Glomerular endothelial cell (primary cell): ENCODE data around the gene KLHL24. TPM values are rescaled to one million over a fixed set of nuclear protein-coding genes. Genes with fewer than 3 reads are reported as not detected.
"Not testable (repeated sequence)": the region's sequence is repeated elsewhere in the genome, so short reads cannot be mapped to it uniquely, and the experiment has no call there.

Experiments used
- DNase-seq: peaks from one replicate; pipeline ENCODE4 v3.0.0-alpha.2; 2011; ENCODE audit warnings: low read depth, low spot score; ENCODE audit errors: extremely low read depth
- total RNA-seq: library from RNA; depleted of rRNA; stranded (reverse); fragments of >200 nt; gene quantifications from 2 replicates; pipeline ENCODE4 v1.2.3, GENCODE V29; 2015

Gene KLHL24, protein sequence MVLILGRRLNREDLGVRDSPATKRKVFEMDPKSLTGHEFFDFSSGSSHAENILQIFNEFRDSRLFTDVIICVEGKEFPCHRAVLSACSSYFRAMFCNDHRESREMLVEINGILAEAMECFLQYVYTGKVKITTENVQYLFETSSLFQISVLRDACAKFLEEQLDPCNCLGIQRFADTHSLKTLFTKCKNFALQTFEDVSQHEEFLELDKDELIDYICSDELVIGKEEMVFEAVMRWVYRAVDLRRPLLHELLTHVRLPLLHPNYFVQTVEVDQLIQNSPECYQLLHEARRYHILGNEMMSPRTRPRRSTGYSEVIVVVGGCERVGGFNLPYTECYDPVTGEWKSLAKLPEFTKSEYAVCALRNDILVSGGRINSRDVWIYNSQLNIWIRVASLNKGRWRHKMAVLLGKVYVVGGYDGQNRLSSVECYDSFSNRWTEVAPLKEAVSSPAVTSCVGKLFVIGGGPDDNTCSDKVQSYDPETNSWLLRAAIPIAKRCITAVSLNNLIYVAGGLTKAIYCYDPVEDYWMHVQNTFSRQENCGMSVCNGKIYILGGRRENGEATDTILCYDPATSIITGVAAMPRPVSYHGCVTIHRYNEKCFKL
- 53.6 and 78.8 TPM in 2 replicates for total RNA-seq

DNA sequence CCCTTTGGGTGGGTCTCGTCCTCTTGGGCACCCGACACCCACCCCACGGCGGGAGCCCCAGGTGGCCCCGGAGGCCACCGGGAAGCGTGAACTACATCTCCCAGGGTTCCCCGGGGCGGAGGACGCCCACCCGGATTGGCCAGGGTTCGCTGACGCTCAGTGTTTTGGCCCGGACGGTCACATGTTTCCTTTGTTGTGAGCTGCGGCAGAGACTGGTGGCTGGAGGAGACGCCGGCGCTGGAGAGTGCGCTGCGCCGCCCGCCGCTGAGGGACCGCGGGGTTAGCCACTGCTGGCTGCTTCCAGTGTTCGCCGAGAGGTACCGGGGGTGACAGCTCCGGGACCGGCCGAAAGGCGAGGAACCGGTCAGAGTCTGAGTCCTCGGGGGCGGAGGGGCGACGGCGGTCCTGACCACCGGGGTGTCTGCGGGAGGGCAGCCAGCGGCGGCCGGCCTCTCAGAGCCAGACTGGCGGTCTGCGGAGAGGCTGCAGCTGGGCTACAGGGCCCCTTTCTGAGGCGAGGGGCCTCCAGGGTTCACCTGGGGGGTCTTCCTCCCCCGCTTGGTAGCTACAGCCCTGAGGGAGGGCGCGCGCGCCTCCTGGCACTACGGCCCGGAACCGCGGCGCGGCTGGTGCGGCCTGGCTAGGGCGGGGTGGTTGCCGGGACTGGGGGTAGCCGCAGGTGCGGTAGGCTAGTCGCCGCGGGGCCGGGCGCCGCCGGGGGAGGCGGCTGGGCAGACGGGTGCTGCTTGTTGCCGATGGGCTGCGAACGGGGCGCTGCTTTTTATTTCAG, at the start of gene KLHL24:
Gene KLHL24, plus strand, starts transcription at position 193 of the 790 bp plus-strand sequence. CDS start 14,734 bp downstream, outside the sequence.
- peak; percentile 75 for DNase-seq

DNA sequence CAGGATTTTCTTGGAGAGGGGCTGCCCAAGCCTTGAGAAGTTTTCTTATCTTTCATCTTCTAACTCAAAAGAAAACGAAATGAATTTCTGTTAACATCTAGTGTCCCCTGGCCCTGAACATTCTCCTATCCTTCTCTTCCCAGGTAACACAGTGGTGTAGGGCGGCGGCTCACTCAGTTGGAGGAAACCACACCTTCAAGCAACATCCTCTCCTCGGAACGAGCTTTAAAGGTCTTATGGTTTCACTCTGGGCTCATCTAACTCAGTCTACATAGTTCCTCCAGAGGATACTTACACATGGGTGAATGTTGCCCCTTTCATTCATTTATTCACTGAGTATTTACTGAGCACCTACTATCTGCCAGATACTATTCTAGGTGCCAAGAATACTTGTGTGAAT, 48.9 kb upstream of the KLHL24 start:
- no peak for DNase-seq

- no peak for DNase-seq
Observed at GRCh38 chr3:183587336-183587735, 48.1 kb upstream of the KLHL24 start.

DNA sequence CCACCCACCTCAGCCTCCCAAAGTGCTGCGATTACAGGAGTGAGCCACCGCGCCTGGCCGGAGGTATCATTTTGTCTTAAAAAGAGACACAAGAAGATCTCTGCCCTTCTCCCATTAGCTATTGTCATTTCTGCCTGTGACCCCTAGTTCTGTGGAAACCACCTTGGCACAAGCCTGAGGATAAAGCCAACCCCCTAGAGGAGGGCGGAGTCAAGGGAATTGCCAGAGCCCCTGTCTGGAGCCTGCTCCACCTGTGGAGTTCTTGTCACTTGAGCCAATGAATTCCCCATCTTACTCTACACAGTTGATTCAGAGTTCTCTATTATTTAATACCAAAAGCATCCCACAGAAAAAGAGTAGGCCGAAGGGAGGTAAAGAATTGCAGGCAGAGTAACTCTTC, 45.0 kb upstream of the KLHL24 start:
- DNase-seq: no peak

DNA sequence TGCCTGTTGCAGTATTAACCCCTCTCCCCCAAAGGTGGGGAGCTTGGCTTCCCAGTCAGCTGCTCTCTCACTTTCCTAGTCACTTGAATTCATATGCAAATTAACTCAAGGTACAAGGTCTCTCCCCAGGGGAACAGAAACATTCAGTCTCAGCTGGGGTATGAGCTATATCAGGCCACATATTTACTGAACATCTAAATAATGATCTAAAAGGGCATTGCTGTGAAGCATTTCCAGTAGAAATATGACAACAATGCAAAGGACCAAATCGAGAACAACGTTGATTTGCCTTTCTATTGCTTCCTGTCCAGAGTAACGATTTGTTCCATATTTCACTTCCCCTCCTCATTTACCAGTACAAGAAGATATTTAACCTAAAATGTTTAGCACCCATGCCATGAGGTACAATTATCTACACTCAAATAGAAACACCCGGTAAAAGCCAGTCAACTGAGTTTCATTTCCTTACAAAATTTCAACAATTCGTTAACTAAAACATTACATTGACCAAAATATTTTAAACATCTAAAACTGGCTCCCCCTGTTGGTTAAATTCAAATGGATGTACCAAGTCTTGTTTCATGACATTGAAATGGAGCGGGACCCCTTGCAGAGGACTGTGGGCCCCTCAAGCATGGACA, 43.4 kb upstream of the KLHL24 start:
- DNase-seq: no peak

- no peak for DNase-seq
Observed at GRCh38 chr3:183592821-183593220, 42.6 kb upstream of the KLHL24 start.

GRCh38 chr3:183594636-183595035, 40.8 kb upstream of the KLHL24 start:
- no peak for DNase-seq

DNA sequence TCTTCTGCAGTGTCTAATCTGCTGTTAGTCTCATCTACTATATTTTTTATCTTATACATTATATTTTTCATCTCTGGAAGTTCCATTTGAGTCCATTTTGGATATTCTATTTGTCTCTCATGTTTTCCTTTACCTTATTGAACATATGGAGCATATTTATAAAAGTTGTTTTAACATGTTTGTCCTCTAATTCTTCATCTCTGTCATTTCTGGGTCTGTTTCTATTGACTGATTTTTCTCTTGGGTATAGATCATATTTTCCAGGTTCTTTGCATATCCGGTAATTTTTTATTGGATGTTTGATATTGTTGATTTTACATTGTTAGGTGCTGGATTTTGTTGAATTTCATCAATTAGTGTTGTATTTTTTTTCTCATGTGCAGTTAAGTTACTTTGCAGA, 37.5 kb upstream of the KLHL24 start:
- DNase-seq: no peak

GRCh38 chr3:183611326-183611725, 24.1 kb upstream of the KLHL24 start:
- not testable (repeated sequence) for DNase-seq

DNA sequence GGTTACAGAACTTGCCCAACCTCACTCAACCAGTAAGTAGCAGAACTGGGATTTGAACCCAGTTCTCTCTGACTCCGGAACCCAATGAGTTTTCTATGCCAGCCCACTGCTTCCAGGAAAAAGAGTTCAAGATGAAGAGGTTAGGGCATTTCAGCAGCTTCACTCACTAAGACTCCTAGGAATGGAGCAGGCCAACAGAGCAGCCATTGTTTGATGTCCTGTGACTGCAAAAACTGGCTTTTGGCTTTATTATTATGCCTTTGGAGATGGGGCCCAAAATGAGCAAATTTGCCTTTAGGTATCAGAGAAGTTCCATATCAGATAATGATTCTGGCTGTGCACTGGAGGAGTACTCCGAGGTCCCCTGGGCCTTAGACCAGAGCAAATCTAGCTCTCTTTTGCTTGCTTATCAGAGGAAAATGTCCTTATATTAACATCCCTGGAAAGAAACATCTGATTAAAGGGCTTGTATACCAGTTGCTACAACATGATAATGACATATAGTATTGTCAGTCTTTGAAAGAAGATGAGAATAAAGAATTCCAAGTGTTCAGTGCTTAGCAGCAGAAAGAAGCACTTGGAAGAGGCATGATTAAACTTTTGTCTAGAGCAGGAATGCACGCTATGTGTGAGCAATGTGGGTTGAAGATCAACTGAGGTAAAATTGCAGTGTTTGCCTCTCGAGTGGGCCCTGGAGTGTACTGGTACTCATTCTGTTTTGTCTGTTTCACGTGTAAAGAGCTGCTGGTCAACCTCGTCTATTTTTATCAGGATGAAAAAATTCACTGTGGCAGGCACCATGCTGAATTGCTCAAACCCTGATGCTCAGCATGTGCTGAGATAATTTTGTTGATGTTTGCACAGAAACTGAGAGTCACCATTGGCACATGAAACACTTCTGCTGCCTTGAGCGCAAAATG, 21.8 kb upstream of the KLHL24 start:
- DNase-seq: no peak

DNA sequence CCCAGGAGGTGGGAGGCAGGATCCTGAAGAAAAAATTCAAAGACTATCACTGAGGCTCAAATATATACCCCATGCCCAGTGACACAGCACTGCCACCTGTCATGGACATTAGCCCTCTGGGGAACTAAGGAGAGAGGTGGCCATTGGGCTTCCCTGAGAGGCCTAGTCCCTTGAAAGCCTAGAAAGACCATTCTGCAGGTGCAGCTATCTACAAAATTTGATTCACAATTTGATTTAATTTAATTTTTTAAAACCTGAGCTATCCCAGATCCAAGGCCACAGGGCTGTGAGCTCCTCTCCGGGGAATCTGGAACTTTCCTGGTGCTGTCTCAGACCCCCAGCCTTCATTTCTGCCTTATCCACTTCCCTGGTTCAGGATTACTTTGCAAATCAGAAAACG, 16.9 kb upstream of the KLHL24 start:
- DNase-seq: no peak

GRCh38 chr3:183619010-183619409, 16.4 kb upstream of the KLHL24 start:
- no peak for DNase-seq

DNA sequence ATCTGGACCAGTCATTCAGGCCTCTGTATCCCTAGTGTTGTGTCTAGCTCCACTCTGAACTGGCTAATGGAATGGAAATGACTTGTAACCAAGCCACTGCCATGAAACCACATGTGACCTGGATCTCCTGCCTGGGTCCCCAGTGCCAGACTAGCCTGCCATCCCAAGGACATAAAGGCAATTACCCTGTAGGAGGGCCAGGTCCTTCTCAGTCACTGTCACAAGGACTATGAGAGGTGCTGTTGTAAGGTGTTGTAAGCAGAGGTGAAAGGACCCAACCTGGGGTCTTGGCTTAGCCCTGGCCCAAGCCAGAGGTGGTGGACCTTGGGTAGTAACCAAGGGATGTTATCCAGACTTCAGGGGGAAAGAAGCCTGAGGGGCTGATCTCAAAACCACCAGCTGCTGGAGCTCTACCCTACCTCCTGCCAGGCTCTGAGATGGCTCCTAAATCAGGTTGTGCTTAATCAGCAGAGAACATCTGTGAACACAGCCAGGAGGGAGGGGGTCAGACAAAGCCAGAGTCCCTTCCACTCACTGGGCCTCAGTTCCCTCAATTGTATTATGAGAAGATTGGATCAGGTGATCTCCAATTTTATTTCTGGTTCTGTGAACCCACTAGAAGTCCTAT, 15.7 kb upstream of the KLHL24 start:
- no peak for DNase-seq

DNA sequence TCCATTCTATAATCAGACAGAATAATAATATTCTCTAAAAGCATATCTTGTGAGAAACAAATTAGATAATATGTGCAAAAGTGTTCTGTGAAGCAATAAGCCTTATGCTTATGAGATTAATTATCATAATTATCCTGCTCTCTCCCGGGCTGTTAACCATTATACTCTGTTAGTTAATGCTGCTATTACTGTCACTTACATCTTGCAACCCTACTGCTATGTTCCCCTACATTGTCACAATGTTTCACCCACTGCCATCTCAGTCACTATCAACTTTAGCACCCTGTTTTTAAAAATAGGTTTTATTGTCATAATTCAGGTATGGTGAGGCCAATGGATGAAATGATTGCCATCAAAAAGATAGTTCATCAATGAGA, 15.2 kb upstream of the KLHL24 start:
- no peak for DNase-seq

GRCh38 chr3:183622473-183622872, 12.9 kb upstream of the KLHL24 start:
- DNase-seq: not testable (repeated sequence)

- no peak for DNase-seq
Observed at GRCh38 chr3:183626877-183627594, 8.4 kb upstream of the KLHL24 start.

DNA sequence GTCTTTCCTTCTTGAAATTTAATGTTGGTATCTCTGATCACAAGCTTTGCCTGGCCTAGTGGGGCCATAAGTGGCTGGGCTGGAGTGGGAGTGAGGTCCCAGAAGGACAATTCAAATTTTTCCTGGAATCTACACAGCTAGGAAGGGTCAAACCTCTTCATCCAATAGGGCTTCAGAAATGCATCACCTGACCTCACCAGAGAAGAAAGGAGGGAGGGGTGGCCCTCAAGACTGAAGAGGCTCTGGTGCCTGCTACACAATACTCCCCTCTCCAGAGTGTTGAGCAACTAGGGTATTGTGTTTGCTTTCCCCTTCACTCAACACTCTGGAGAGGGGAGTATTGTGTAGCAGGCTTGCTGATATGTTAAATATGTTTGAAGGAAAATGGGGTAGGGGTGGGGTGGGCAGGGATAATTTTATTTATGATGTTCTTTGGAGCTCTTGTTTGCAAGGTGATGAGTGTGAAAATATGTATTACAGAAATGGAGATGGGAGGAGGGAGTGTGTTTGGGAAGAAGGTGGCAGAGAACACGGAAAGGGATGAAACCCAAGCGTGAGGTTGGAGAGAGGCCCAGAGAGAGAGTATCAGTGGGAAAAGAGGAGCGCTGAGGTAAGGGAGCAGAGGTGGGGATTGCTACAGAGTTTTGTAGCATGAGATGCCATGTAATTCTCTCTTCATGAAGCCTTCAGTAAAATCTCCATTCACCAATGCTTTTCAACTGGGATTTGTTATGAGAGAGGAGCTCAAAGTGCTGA, 5.7 kb upstream of the KLHL24 start:
- no peak for DNase-seq

DNA sequence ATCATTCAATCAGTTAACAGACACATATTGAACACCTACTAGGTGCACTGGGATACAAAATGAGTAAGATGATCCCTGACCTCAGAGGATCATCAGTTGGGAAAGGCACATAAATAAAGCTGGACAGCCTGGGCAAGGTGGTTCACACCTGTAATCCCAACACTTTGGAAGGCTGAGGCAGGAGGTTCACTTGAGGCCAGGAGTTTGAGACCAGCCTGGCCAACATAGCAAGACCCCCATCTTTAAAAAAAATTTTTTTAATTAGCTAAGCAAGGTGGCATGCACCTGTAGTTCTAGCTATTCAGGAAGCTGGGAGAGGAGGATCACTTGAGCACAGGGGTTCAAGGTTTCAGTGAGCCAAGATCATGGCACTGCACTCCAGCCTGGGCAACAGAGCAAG, 3.7 kb upstream of the KLHL24 start:
- DNase-seq: no peak
